ENCODE data around the gene MICAL2. TPM values are rescaled to one million over a fixed set of nuclear protein-coding genes. Genes with fewer than 3 reads are reported as not detected.
A peak's percentile ranks its signal among the peaks of the same experiment; 100 is the strongest.

The MICAL2 gene
- total and polyA plus RNA-seq, 10 of the 15 experiments (the other 5 are each of a cell fraction or from before 2014, with no cell fraction given), result 0.90 to 5.6 (median 2.4) TPM

- Histone ChIP-seq H3K79me2 (ENCODE audit: control insufficient read depth, insufficient read depth, low read length) (no peaks in the 10 kb centered on the region), H2AFZ (ENCODE audit: control insufficient read depth, low read depth, low read length) (no peak overlapping the region), H3K4me1 (ENCODE audit: control insufficient read depth, insufficient read depth, low read length) (peaks cover 15% of the 10 kb centered on the region), H3K27me3 (replicated peaks in 1 of 2; ENCODE audit: control insufficient read depth in 2 of 2, insufficient read depth in 2 of 2, low read length in 1 of 2) (no peaks in the 10 kb centered on the region), H3K4me3 (no peak overlapping the region), H4K20me1 (ENCODE audit: control insufficient read depth, insufficient read depth) (no peaks in the 10 kb centered on the region), H3K4me2 (ENCODE audit: control insufficient read depth, insufficient read depth) (peak overlapping the region; percentile 49), H3K9me3 (replicated peaks; ENCODE audit: control insufficient read depth, insufficient read depth, low read length) (peaks cover 1% of the 10 kb centered on the region; the same call in 1 of the 3 replicates), H3K27ac (ENCODE audit: control insufficient read depth, insufficient read depth) (peak overlapping the region; percentile 85), H3K9ac (ENCODE audit: control insufficient read depth, insufficient read depth, low read length) (no peak overlapping the region), H3K36me3 (ENCODE audit: control insufficient read depth in 2 of 2, insufficient read depth in 2 of 2, low read length in 1 of 2) (no peaks in the 10 kb centered on the region)
- CTCF ChIA-PET, result interaction anchor here (1.0 kb wide), 1 partner anchor 8 kb away, joined by 4 read pairs; no protein-coding TSS in a partner anchor
- intact Hi-C loops (cut with micrococcal nuclease; ENCODE audit: unreplicated experiment) (no loop called here), in situ Hi-C loops (cut with MboI) (no loop called here)
- no peak for FAIRE-seq
- POLR2A ChIA-PET, result no interaction called here
- WGBS (ENCODE audit: insufficient coverage, insufficient replicate concordance, low lambda C conversion rate, missing lambda C conversion rate), result 0% methylated on average over 1 of the region's 1 CpG
- no peak for DNase-seq (ENCODE audit: low read depth, low spot score)
- TF ChIP-seq IKZF1 (conservative IDR thresholded peaks at IDR 0.05) (no peak), CTCF (IDR thresholded peaks at IDR 0.05 in 2 of 3, conservative IDR thresholded peaks at IDR 0.05 in 1 of 3; ENCODE audit: control insufficient read depth in 2 of 3, extremely low read depth in 1 of 3, insufficient read depth in 1 of 3, low read depth in 3 of 3, low read length in 3 of 3) (no peak), EGR1 (IDR thresholded peaks at IDR 0.05; ENCODE audit: borderline replicate concordance in 1 of 2, low read depth in 2 of 2, low read length in 2 of 2) (no peak)
- RAD21 ChIA-PET (ENCODE audit: unreplicated experiment), result interaction anchor here (1.4 to 1.6 kb wide), 2 partner anchors 16 to 62 kb away, joined by 4 to 5 read pairs; no protein-coding TSS in a partner anchor
- no TSS peak for BruUV-seq (replicated peaks)
- ATAC-seq, result peak; percentile 71
- SMC1A ChIA-PET (ENCODE audit: uncharacterized antibody, unreplicated experiment), result interaction anchor here (0.6 to 1.3 kb wide), 4 partner anchors 10 to 342 kb away, joined by 3 to 4 read pairs (median 3); no protein-coding TSS in a partner anchor
Observed at GRCh38 chr11:12174128-12174476, 63.7 kb downstream of the MICAL2 start.
